KMS-11 (cell line): ENCODE measurements around the gene CRYM.
"Not testable (repeated sequence)": the region's sequence is repeated elsewhere in the genome, so short reads cannot be mapped to it uniquely, and the experiment has no call there.

Experiments
- H2AFZ ChIP-seq: fragments of 200-600 bp; sonication (generic); 2 replicates; pipeline ENCODE4 v1.6.1; 2016; ENCODE audit warnings: antibody characterized with exemption, mixed run types, low read depth
- H3K27ac ChIP-seq: fragments of 200-600 bp; sonication (generic); 2 replicates; pipeline ENCODE4 v1.6.1; 2016; ENCODE audit warnings: mild to moderate bottlenecking, mixed run types
- H3K27me3 ChIP-seq: fragments of 200-600 bp; sonication (generic); 2 replicates; pipeline ENCODE4 v1.6.1; 2017; ENCODE audit warnings: mild to moderate bottlenecking, low read depth, mixed run types, moderate library complexity; ENCODE audit not compliant: insufficient read depth
- H3K36me3 ChIP-seq: fragments of 200-600 bp; sonication (generic); 2 replicates; pipeline ENCODE4 v1.6.1; 2017; ENCODE audit warnings: mild to moderate bottlenecking, mixed run types; ENCODE audit not compliant: insufficient read depth
- H3K4me1 ChIP-seq: fragments of 200-600 bp; sonication (generic); 2 replicates; pipeline ENCODE4 v1.6.1; 2016; ENCODE audit warnings: mild to moderate bottlenecking, low read depth, mixed run types; ENCODE audit not compliant: poor library complexity, severe bottlenecking
- H3K4me2 ChIP-seq: fragments of 200-600 bp; sonication (generic); 2 replicates; pipeline ENCODE4 v1.7.0; 2016; ENCODE audit warnings: mild to moderate bottlenecking, mixed run types
- H3K4me3 ChIP-seq: fragments of 200-600 bp; sonication (generic); IDR thresholded peaks from 2 replicates; pipeline ENCODE4 v1.6.1; 2017; ENCODE audit warnings: low read depth, low read length, mixed read lengths; ENCODE audit not compliant: insufficient read depth
- H3K79me2 ChIP-seq: fragments of 200-600 bp; sonication (generic); 2 replicates; pipeline ENCODE4 v1.6.1; 2016; ENCODE audit warnings: low read depth, mixed run types; ENCODE audit not compliant: insufficient read depth
- H3K9ac ChIP-seq: fragments of 200-600 bp; sonication (generic); 2 replicates; pipeline ENCODE4 v1.6.1; 2016; ENCODE audit warnings: mild to moderate bottlenecking, mixed run types
- H4K20me1 ChIP-seq: fragments of 200-600 bp; sonication (generic); 2 replicates; pipeline ENCODE4 v1.6.1; 2016; ENCODE audit warnings: mild to moderate bottlenecking, mixed run types; ENCODE audit not compliant: insufficient read depth
- TF ChIP-seq, protein P1 (sequence below): fragments of 200-600 bp; sonication (generic); conservative IDR thresholded peaks from 2 replicates; pipeline ENCODE4 v1.6.1; 2017; ENCODE audit warnings: low read depth, mild to moderate bottlenecking, antibody characterized with exemption, low read length, moderate library complexity, mixed read lengths

The CRYM gene

DNA sequence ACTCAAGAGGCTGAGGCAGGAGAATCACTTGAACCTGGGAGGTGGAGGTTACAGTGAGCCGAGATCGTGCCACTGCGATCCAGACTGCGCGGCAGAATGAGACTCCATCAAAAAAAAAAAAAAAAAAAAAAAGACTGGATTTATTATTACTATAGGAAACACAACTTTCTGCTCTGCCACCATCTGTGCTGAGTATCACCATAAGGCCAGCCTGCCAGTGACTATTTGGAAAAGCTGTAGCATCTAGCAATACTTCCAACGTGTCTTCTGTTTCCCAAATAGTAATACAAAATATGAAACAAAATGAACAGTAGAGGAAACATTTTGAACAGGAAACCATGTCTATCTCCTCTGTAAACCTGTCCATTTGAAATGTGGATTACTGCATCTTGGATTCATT, 43.6 kb upstream of the CRYM start:
- TF ChIP-seq, protein P1, sequence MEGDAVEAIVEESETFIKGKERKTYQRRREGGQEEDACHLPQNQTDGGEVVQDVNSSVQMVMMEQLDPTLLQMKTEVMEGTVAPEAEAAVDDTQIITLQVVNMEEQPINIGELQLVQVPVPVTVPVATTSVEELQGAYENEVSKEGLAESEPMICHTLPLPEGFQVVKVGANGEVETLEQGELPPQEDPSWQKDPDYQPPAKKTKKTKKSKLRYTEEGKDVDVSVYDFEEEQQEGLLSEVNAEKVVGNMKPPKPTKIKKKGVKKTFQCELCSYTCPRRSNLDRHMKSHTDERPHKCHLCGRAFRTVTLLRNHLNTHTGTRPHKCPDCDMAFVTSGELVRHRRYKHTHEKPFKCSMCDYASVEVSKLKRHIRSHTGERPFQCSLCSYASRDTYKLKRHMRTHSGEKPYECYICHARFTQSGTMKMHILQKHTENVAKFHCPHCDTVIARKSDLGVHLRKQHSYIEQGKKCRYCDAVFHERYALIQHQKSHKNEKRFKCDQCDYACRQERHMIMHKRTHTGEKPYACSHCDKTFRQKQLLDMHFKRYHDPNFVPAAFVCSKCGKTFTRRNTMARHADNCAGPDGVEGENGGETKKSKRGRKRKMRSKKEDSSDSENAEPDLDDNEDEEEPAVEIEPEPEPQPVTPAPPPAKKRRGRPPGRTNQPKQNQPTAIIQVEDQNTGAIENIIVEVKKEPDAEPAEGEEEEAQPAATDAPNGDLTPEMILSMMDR: no peak
- Histone ChIP-seq H4K20me1 (no peaks in the 10 kb centered on the region), H2AFZ (no peak overlapping the region), H3K4me1 (peaks cover 37% of the 10 kb centered on the region), H3K9ac (no peak overlapping the region), H3K4me3 (no peak overlapping the region), H3K36me3 (no peaks in the 10 kb centered on the region), H3K27ac (no peak overlapping the region), H3K27me3 (no peaks in the 10 kb centered on the region), H3K4me2 (peak overlapping the region; percentile 6; the same call in 1 of the 2 replicates), H3K79me2 (no peaks in the 10 kb centered on the region)

DNA sequence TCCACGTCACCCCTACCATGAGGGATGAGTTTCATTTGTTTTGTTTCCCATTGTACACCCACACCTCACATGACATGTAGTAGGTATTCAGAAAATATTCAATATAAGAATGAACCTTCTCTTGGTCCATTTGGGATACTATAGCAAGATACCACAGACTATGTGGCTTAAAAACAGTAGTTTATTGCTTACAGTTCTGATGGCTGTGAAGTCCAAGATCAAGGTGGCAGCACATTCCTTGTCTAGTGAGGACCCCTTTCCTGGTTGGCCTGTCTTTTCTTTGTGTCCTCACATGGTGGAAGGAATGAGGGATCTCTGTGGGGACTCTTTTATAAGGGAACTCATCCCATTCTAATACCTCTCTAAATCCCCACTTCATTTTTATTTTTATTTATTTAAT, 36.2 kb upstream of the CRYM start:
- Histone ChIP-seq H3K4me1 (no peaks in the 10 kb centered on the region), H3K27me3 (no peaks in the 10 kb centered on the region), H3K4me3 (no peak overlapping the region), H3K4me2 (no peak overlapping the region), H3K27ac (no peak overlapping the region), H3K9ac (no peak overlapping the region), H2AFZ (no peak overlapping the region), H3K79me2 (no peaks in the 10 kb centered on the region), H4K20me1 (no peaks in the 10 kb centered on the region), H3K36me3 (no peaks in the 10 kb centered on the region)
- TF ChIP-seq, protein P1: no peak

DNA sequence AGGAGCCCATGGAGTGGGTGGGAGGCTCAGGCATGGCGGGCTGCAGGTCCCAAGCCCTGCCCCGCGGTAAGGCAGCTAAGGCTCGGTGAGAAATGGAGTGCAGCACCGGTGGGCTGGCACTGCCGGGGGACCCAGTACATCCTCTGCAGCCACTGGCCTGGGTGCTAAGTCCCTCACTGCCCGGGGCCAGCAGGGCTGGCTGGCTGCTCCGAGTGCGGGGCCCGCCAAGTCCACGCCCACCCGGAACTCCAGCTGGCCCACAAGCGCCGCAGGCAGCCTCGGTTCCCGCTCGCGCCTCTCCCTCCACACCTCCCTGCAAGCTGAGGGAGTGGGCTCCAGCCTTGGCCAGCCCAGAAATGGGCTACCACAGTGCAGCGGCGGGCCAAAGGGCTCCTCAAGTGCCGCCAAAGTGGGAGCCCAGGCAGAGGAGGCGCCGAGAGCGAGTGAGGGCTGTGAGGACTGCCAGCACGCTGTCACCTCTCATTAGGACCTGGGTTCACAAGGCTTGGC, 34.8 kb upstream of the CRYM start:
- not testable (repeated sequence) for H3K36me3 ChIP-seq, H3K79me2 ChIP-seq, H3K27me3 ChIP-seq, H4K20me1 ChIP-seq, H3K4me3 ChIP-seq, H2AFZ ChIP-seq, H3K9ac ChIP-seq, H3K4me1 ChIP-seq, H3K4me2 ChIP-seq, H3K27ac ChIP-seq

DNA sequence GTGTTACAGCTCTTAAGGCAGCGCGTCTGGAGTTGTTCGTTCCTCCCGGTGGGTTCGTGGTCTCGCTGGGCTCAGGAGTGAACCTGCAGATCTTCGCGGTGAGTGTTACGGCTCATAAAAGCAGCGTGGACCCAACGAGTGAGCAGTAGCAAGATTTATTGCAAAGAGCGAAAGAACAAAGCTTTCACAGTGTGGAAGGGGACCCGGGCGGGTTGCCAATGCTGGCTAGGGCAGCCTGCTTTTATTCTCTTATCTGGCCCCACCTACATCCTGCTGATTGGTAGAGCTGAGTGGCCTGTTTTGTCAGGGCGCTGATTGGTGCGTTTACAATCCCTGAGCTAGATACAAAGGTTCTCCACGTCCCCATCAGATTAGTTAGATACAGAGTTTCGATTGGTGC, 34.0 kb upstream of the CRYM start:
- not testable (repeated sequence) for H3K27ac ChIP-seq, H3K4me1 ChIP-seq, H3K79me2 ChIP-seq, H3K4me3 ChIP-seq, H3K27me3 ChIP-seq, H3K4me2 ChIP-seq, H4K20me1 ChIP-seq, H3K9ac ChIP-seq, H2AFZ ChIP-seq, H3K36me3 ChIP-seq

DNA sequence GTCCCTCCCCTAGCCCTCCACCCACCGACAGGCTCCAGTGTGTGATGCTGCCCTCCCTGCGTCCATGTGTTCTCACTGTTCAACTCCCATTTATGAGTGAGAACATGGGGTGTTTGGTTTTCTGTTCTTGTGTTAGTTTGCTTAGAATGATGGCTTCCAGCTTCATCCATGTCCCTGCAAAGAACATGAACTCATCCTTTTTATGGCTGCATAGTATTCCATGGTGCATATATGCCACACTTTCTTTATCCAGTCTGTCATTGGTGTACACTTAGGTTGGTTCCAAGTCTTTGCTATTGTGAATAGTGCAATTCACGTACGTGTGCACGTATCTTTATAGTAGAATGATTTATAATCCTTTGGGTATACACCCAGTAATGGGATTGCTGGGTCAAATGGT, 28.6 kb upstream of the CRYM start:
- not testable (repeated sequence) for H3K4me3 ChIP-seq, H3K79me2 ChIP-seq, H2AFZ ChIP-seq, H3K27ac ChIP-seq, H3K36me3 ChIP-seq, H3K27me3 ChIP-seq, H3K9ac ChIP-seq, H3K4me2 ChIP-seq, H4K20me1 ChIP-seq
- peaks cover 12% of the 10 kb centered on the region for H3K4me1 ChIP-seq

DNA sequence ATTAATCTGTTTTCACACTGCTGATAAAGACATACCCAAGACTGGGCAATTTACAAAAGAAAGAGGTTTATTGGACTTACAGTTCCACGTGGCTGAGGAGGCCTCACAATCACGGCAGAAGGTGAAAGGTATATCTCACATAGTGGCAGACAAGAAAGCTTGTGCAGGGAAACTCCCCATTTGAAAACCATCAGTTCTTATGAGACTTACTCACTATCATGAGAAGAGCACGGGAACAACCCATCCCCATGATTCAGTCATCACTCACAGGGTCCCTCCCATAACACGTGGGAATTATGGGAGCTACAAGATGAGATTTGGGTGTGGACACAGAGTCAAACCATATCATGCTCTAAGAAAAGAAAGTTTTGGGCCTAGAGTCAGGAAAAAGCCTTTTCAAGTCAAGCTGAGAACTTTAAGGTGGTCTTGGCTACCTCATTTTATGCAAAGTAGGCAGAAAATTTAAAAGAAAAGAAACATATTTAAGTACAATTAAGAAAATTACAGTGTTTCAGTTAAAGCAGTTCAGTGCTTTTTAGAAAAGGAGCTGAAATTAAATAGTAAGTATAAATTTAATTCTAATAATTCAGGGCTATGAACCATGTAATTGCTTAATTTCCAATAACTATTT, 24.9 kb upstream of the CRYM start:
- Histone ChIP-seq H3K4me2 (peak overlapping the region; percentile 66; the same call in 1 of the 2 replicates), H3K4me3 (no peak overlapping the region), H2AFZ (no peak overlapping the region), H4K20me1 (no peaks in the 10 kb centered on the region), H3K9ac (no peak overlapping the region), H3K36me3 (no peaks in the 10 kb centered on the region), H3K27ac (no peak overlapping the region), H3K27me3 (no peaks in the 10 kb centered on the region), H3K4me1 (peaks cover 18% of the 10 kb centered on the region), H3K79me2 (no peaks in the 10 kb centered on the region)
- TF ChIP-seq, protein P1: no peak
